Stimulated activated CD8-positive, alpha-beta memory T cell treated with anti-CD3 and anti-CD28 coated beads, Interleukin-7, amount 100 ng/mL, for 4 hours (primary cell): ENCODE data around the gene HK3.

Source experiments
- DNase-seq, 2 donors: peaks; one replicate each; pipeline ENCODE4 v3.0.0-alpha.2; 2020; ENCODE audit warnings: low read depth in 2 of 2

Gene HK3

GRCh38 chr5:176902102-176902814, 3.1 kb upstream of the HK3 start:
- no peak for DNase-seq

GRCh38 chr5:176901260-176902101, 2.3 kb upstream of the HK3 start:
- no peak for DNase-seq

- DNase-seq = no peak
Measured at GRCh38 chr5:176900780-176901204, 1.6 kb upstream of the HK3 start.

- no peak for DNase-seq
Measured at GRCh38 chr5:176899946-176900779, 1.0 kb upstream of the HK3 start.

- DNase-seq = no peak
Measured at GRCh38 chr5:176897263-176897662, 1.9 kb downstream of the HK3 start.

- no peak for DNase-seq
Measured at GRCh38 chr5:176895831-176896230, 3.3 kb downstream of the HK3 start.

GRCh38 chr5:176894298-176894697, 4.8 kb downstream of the HK3 start:
- no peak for DNase-seq

GRCh38 chr5:176892663-176893062, 6.5 kb downstream of the HK3 start:
- no peak for DNase-seq

GRCh38 chr5:176891331-176891958, 7.7 kb downstream of the HK3 start:
- DNase-seq = no peak

- DNase-seq = no peak
Measured at GRCh38 chr5:176890455-176891330, 8.5 kb downstream of the HK3 start.

GRCh38 chr5:176889321-176890280, 9.5 kb downstream of the HK3 start:
- no peak for DNase-seq

GRCh38 chr5:176888865-176889165, 10.3 kb downstream of the HK3 start:
- no peak for DNase-seq

- DNase-seq = no peak
Measured at GRCh38 chr5:176888016-176888864, 10.9 kb downstream of the HK3 start.

- no peak for DNase-seq
Measured at GRCh38 chr5:176887252-176887849, 11.8 kb downstream of the HK3 start.

- DNase-seq = no peak
Measured at GRCh38 chr5:176886336-176887251, 12.6 kb downstream of the HK3 start.

- DNase-seq = no peak
Measured at GRCh38 chr5:176884571-176884890, 14.6 kb downstream of the HK3 start.
